Measurements from ENCODE around the gene MTERF2. TPM values are rescaled to one million over a fixed set of nuclear protein-coding genes. Genes with fewer than 3 reads are reported as not detected.

The MTERF2 gene
- total and polyA plus RNA-seq, 11 donors = 14.9 to 46.1 (median 27.8) TPM

DNA sequence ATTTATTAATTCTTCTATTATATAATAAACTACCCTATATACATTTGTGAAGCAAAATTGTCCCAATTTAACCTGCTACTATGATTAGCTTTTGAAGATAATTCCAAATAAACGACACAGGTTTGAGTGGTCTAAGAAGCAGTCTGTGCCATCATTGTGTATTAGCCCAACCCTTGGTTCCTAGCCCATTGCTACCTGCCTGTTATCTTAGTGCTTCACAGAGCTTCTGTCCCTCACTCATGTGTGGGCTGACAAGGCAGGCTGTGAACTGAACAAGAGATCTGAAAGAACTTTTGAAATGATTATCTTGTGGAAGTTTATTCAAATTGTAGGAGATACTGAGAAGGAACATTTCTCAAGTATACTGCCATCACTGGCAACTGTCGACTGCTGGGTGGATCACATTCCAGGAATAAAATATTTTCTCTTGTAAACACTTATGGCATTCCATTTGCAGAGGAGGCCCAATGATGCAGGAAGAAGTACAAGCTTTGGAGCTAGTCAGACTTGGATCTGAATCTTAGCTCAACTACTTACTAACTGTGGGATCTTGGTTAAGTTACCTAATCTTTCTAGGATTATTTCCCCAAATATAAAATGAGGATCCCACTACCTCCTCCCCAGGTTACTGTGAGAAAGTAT lies 7.8 kb upstream of the MTERF2 start:
- no peak for DNase-seq
- H3K36me3 ChIP-seq = peaks cover 0 to 54% (median 24%) of the 10 kb centered on the region in 9 donors
- H3K9me3 ChIP-seq = no peaks in the 10 kb centered on the region
- WGBS, 4 donors = 30 to 43% (median 38%) methylated on average over 2 of the region's 2 CpGs
- H3K27ac ChIP-seq = peak overlapping the region in 1 of 12 donors; percentile 21
- intact Hi-C loops (cut with DNase I) = no loop called here
- TF ChIP-seq, protein P1, sequence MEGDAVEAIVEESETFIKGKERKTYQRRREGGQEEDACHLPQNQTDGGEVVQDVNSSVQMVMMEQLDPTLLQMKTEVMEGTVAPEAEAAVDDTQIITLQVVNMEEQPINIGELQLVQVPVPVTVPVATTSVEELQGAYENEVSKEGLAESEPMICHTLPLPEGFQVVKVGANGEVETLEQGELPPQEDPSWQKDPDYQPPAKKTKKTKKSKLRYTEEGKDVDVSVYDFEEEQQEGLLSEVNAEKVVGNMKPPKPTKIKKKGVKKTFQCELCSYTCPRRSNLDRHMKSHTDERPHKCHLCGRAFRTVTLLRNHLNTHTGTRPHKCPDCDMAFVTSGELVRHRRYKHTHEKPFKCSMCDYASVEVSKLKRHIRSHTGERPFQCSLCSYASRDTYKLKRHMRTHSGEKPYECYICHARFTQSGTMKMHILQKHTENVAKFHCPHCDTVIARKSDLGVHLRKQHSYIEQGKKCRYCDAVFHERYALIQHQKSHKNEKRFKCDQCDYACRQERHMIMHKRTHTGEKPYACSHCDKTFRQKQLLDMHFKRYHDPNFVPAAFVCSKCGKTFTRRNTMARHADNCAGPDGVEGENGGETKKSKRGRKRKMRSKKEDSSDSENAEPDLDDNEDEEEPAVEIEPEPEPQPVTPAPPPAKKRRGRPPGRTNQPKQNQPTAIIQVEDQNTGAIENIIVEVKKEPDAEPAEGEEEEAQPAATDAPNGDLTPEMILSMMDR (IDR thresholded peaks at IDR 0.05) = no peak
- TF ChIP-seq POLR2A (IDR thresholded peaks at IDR 0.05) = no peak
- H3K4me3 ChIP-seq = no peak overlapping the region
- no peaks in the 10 kb centered on the region for H3K4me1 ChIP-seq
- no peaks in the 10 kb centered on the region for H3K27me3 ChIP-seq
- ATAC-seq = no peak

DNA sequence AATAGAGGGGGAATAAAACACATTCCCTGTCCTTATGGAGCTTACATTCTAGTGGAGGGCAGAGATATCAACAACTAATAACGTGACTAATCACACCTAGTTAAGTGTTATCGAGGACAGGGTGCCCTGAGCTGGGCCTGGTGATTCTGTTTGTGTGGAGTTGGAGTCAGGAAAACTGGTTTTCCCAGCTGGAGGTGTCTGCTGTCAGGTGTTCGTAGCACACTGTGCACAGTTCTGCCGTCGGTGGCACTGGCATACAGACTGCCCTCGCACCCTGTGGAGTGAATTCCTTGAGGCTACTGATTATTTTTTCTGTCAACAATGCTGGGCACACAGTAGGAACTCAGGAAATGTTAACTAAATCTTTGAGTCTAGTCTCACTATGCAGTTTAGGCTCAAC lies 900 bp upstream of the MTERF2 start:
- Histone ChIP-seq H3K27me3 (no peaks in the 10 kb centered on the region), H3K36me3 (peaks cover 0 to 29% (median 17%) of the 10 kb centered on the region in 9 donors), H3K4me1 (peaks cover 4 to 34% (median 17%) of the 10 kb centered on the region in 12 donors), H3K4me3 (peak overlapping the region in 7 of 12 donors; percentile 65 to 85 (median 72)), H3K27ac (peak overlapping the region in 10 of 12 donors; percentile 60 to 93 (median 90)), H3K9me3 (no peaks in the 10 kb centered on the region)
- no peak for TF ChIP-seq POLR2A (IDR thresholded peaks at IDR 0.05)
- TF ChIP-seq, protein P1 (IDR thresholded peaks at IDR 0.05) = no peak
- no peak for DNase-seq
- intact Hi-C loops (cut with DNase I) = loop anchor here in 7 of 10 donors (1.0 to 10.0 kb wide), 8 partner anchors 31 to 107 kb away; partner anchors contain the start of genes CRY1 (in 5 of the 7) and TMEM263 (in 2 of the 7)
- ATAC-seq = no peak
- 36 to 64% (median 52%) methylated on average over 5 to 6 of the region's 6 CpGs for WGBS, 4 donors

DNA sequence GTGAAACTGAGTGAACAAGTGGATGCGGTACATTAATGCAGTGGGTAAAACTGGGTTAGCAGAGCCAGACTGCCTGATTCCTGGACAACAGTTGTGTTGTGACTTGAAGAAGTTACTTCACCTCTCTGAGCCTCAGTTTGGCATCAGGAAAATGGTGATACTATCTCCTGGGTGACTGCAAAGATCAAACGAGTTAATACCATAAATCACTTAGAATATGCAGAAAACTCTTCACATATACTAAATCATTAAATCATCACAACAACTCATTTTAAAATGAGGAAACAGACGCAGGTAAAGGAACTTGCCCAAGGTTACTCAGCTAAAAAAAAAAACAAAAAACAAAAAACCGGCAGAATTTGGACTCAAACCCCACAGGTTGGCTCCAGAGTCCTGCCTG lies 811 bp downstream of the MTERF2 start:
- Histone ChIP-seq H3K4me3 (peak overlapping the region; percentile 61 to 85 (median 71)), H3K27me3 (no peaks in the 10 kb centered on the region), H3K9me3 (no peaks in the 10 kb centered on the region), H3K27ac (peak overlapping the region in 11 of 12 donors; percentile 80 to 96 (median 90)), H3K36me3 (peaks cover 0 to 27% (median 13%) of the 10 kb centered on the region in 9 donors), H3K4me1 (peaks cover 4 to 38% (median 20%) of the 10 kb centered on the region in 12 donors)
- ATAC-seq (no peak), DNase-seq (no peak)
- TF ChIP-seq POLR2A (IDR thresholded peaks at IDR 0.05) = no peak
- TF ChIP-seq, protein P1 (IDR thresholded peaks at IDR 0.05) = no peak
- WGBS, 4 donors = 21 to 26% (median 23%) methylated on average over 4 of the region's 4 CpGs
- intact Hi-C loops (cut with DNase I) = loop anchor here in 7 of 10 donors (1.0 to 10.0 kb wide), 6 partner anchors 29 to 109 kb away; partner anchors contain the start of gene CRY1 (in 6 of the 7)

DNA sequence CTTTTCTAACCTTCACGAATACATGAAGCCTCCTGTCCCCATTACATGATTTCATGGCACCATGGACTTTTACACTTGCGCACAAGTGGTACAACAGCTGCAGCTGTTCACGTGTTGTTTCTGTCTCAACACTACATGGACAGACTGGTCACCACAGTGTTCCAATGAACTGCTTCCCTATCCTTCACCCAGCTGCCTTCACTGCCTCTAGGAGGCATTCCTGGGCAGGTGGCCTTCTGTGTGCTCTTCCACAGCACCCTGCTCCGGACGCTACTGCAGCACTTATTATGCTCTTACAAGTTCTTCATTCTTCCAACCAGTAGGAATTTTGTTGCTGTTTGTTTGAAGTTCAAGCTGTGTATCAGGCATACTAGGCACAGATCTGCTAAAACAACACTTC lies 1.5 kb downstream of the MTERF2 start:
- H3K4me1 ChIP-seq = peaks cover 4 to 45% (median 21%) of the 10 kb centered on the region in 12 donors
- ATAC-seq = no peak
- no peak for DNase-seq
- TF ChIP-seq, protein P1 (IDR thresholded peaks at IDR 0.05) = no peak
- no peak for TF ChIP-seq POLR2A (IDR thresholded peaks at IDR 0.05)
- H3K27ac ChIP-seq = peak overlapping the region in 2 of 12 donors; percentile 91 to 93
- H3K36me3 ChIP-seq = peaks cover 0 to 27% (median 13%) of the 10 kb centered on the region in 9 donors
- WGBS, 4 donors = 78 to 79% (median 79%) methylated on average over 5 of the region's 5 CpGs
- H3K4me3 ChIP-seq = peak overlapping the region in 10 of 12 donors; percentile 61 to 85 (median 71)
- intact Hi-C loops (cut with DNase I) = loop anchor here in 5 of 10 donors (2.0 to 10.0 kb wide), 4 partner anchors 25 to 109 kb away; partner anchors contain the start of gene CRY1 (in 4 of the 5)
- no peaks in the 10 kb centered on the region for H3K27me3 ChIP-seq
- H3K9me3 ChIP-seq = no peaks in the 10 kb centered on the region
